ENCODE data around the gene PSIP1.

PSIP1 gene

DNA sequence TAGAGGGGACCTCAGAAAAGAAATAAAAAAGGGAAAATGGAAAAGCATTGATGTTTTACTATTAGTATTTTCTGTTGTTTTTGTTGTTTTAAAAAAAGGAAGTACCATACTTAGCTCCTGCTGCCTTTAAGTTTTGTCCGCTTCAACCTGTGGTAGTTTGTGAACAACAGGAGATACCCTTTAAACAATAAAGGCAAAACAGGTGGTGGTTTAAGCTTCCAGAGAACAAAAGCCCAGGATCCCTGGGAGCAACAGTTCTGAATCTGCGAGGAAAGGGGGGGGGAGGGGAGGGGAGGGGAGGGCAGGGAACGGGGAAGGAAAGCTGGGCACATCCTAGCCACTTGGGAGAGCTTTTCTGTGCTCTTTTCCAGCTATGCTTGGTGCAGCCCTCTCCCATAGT, 2.1 kb upstream of the PSIP1 start:
- Histone ChIP-seq H3K4me3 (ENCODE audit: low read depth, low read length) (no peak overlapping the region), H3K36me3 (peaks cover 25% of the 10 kb centered on the region), H3K27me3 (ENCODE audit: insufficient read depth, low read depth, severe bottlenecking) (no peaks in the 10 kb centered on the region), H3K9me3 (ENCODE audit: severe bottlenecking) (no peaks in the 10 kb centered on the region), H3K27ac (peak overlapping the region; percentile 100)
- TF ChIP-seq, protein P1, sequence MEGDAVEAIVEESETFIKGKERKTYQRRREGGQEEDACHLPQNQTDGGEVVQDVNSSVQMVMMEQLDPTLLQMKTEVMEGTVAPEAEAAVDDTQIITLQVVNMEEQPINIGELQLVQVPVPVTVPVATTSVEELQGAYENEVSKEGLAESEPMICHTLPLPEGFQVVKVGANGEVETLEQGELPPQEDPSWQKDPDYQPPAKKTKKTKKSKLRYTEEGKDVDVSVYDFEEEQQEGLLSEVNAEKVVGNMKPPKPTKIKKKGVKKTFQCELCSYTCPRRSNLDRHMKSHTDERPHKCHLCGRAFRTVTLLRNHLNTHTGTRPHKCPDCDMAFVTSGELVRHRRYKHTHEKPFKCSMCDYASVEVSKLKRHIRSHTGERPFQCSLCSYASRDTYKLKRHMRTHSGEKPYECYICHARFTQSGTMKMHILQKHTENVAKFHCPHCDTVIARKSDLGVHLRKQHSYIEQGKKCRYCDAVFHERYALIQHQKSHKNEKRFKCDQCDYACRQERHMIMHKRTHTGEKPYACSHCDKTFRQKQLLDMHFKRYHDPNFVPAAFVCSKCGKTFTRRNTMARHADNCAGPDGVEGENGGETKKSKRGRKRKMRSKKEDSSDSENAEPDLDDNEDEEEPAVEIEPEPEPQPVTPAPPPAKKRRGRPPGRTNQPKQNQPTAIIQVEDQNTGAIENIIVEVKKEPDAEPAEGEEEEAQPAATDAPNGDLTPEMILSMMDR (IDR thresholded peaks at IDR 0.05; ENCODE audit: low read depth, low read length) = no peak
- no peak for DNase-seq

DNA sequence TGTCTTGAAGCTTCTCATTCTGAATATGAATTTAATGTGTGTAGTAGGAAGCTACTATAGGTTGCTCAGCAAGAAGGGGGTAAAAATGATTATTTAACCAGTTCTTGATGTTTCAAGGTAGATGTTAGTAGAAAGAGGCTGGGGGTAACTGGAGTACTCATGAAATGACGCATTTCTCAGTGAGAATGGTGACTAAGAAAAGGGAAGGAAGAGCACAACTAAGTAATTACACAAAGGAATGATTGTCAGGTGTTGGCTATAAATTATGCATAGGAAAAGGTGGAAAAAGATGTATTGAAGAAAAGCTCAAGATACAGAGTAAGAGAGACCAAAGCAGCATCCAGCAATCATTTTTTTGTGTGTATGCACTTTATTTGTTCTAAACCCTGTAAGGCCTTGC, 1.4 kb upstream of the PSIP1 start:
- DNase-seq = no peak
- Histone ChIP-seq H3K36me3 (peaks cover 32% of the 10 kb centered on the region), H3K27ac (peak overlapping the region; percentile 100), H3K4me3 (ENCODE audit: low read depth, low read length) (no peak overlapping the region), H3K9me3 (ENCODE audit: severe bottlenecking) (no peaks in the 10 kb centered on the region), H3K27me3 (ENCODE audit: insufficient read depth, low read depth, severe bottlenecking) (no peaks in the 10 kb centered on the region)
- TF ChIP-seq, protein P1 (IDR thresholded peaks at IDR 0.05; ENCODE audit: low read depth, low read length) = no peak

DNA sequence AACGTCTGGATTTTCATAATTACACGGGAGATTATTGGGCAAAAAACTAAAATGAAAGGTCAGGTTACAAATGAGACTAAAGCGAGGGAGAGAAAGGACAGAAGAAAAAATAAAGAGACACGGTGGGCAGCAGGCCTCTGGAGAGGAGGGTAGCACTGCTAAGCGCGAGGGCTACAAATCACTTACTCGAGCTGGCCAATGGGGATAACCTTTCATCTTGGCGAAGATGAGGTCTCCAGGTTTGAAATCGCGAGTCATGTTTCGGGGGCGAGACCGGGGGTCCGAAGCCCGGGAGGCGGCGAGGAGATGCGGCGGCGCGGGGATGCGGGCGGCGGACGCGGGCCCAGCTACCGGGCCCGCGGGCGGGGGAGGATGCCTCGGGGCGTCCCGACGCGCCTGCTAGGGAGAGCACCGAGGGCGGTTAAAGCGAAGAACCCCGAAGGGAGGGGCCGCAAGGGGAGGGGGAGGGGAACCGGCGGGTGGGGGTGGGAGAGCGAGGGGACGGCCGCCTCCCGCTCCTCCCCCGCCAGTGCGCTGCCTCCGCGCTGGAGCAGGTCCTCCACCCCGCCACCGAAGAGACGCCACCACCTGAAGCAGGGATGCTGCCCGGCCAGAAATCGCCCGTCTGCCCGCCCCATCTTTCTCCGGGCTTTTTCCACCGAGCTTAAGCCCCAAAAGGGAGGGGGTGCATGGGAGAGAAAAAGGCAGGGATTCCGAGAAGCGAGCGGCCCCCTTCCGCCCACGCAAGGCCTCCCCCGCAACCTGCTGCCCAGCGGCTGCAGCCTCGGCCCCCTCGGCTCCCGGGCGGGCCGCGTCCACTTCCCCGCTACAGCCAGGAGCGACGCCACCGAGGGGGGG, 610 bp downstream of the PSIP1 start:
- Histone ChIP-seq H3K27me3 (ENCODE audit: insufficient read depth, low read depth, severe bottlenecking) (no peaks in the 10 kb centered on the region), H3K9me3 (ENCODE audit: severe bottlenecking) (no peaks in the 10 kb centered on the region), H3K4me3 (ENCODE audit: low read depth, low read length) (peak overlapping the region; percentile 95), H3K36me3 (peaks cover 53% of the 10 kb centered on the region), H3K27ac (peak overlapping the region; percentile 100)
- TF ChIP-seq, protein P1 (IDR thresholded peaks at IDR 0.05; ENCODE audit: low read depth, low read length) = no peak
- DNase-seq = peak; percentile 76

DNA sequence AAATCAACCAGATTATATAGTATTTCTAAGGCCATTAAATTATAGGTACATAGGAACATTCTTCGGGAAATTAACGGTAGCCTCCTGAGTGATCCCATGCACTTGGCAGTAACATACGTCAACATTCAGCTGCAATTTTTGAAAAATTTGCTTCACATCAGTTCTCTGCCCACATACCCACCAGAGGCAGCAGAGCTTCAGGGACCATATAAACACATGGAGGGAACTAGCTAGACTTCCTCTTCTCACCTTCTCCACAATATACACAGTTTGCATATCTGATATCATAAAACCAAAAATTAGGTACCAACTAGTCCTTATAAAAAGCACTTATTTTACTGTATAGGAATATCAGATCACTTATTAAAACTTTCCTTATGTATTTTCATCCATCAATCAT, 4.8 kb downstream of the PSIP1 start:
- TF ChIP-seq, protein P1 (IDR thresholded peaks at IDR 0.05; ENCODE audit: low read depth, low read length) = no peak
- Histone ChIP-seq H3K9me3 (ENCODE audit: severe bottlenecking) (no peaks in the 10 kb centered on the region), H3K4me3 (ENCODE audit: low read depth, low read length) (no peak overlapping the region), H3K27me3 (ENCODE audit: insufficient read depth, low read depth, severe bottlenecking) (no peaks in the 10 kb centered on the region), H3K36me3 (peaks cover 90% of the 10 kb centered on the region), H3K27ac (no peak overlapping the region)
- DNase-seq = no peak

DNA sequence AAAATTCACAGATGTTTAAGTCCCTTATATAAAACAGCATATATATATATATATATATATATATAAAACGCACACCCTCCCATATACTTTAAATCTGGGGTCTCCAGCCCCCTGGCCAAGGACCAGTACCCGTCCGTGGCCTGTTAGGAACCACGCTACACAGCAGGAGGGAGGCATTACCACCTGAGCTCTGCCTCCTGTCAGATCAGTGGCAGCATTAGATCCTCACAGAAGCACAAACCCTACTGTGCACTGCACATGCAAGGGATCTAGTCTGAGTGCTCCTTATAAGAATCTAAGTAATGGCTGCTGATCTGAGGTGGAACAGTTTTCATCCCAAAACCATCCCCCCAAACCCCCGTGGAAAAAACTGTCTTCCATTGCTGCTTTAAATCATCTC, 9.0 kb downstream of the PSIP1 start:
- TF ChIP-seq, protein P1 (IDR thresholded peaks at IDR 0.05; ENCODE audit: low read depth, low read length) = no peak
- H3K9me3 ChIP-seq (ENCODE audit: severe bottlenecking) = no peaks in the 10 kb centered on the region
- no peak for DNase-seq
- no peak overlapping the region for H3K27ac ChIP-seq
- no peak overlapping the region for H3K4me3 ChIP-seq (ENCODE audit: low read depth, low read length)
- peaks cover 84% of the 10 kb centered on the region for H3K36me3 ChIP-seq
- H3K27me3 ChIP-seq (ENCODE audit: insufficient read depth, low read depth, severe bottlenecking) = no peaks in the 10 kb centered on the region
